Dedifferentiated amniotic fluid mesenchymal stem cell (primary cell): ENCODE measurements around the gene TP53I13.

Experiments
- DNase-seq: peaks from one replicate; pipeline ENCODE4 v3.0.0-alpha.2; 2016; ENCODE audit errors: extremely low spot score

TP53I13 gene

GRCh38 chr17:29567304-29567553, 1.3 kb upstream of the TP53I13 start:
- no peak for DNase-seq

DNA sequence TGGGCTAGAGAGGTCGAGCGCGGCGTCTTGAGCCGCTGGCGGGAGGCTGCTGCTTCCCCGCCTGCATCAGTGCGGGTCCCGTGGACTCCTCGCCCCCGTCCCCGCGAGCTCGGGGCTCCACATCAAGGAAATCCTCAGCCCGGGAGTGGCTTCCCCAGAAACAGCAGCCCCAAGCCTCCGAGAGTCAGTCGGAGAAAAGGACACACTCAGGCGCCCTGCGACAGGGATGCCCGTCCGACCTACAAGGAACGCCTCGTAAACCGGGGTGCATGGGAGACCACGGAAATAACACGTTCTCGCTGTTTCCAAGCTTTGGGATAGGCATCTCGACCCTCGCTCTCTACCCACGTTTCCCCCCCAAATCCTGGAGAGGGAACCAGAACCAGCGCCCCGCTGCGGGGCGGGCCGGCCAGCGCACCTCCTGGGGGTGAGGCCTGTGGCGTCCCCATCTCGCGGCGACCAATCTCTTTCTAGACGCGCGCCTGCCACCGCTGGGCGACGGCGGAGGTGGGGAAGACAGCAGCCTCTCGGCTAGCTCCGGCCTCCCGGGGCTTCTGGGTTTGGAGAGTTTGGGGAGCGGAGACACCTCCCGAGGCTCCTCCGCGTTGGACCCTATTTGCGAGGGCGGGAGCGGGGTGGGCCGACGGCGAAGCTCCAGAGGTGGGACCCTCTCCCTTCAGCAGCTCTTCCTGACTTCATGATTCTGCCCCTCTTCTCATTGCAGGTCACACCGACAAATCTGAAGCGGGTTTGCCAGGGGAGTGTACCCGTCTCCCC, 759 bp upstream of the TP53I13 start:
- DNase-seq, result no peak

GRCh38 chr17:29569245-29569950, 897 bp downstream of the TP53I13 start:
- no peak for DNase-seq

- no peak for DNase-seq
Measured at GRCh38 chr17:29570521-29570920, 2.0 kb downstream of the TP53I13 start.

DNA sequence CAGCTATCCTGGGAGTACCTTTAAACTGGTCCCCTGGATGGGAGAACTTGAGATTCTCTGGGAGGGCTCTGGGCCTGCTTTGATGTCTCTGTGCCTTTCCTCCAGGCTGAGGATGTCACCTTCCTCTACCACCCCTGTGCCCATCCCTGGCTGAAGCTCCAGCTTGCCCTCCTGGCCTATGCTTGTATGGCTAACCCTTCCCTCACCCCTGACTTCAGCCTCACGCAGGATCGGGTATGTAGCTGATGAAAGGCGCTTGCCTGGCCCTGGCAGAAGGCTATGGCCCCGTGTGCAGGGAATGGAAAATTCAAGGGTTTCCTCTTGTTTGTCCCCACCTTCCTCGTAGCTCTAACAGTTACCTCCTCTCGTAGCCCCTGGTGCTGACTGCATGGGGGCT, 3.0 kb downstream of the TP53I13 start:
- no peak for DNase-seq

GRCh38 chr17:29571883-29572681, 3.6 kb downstream of the TP53I13 start:
- no peak for DNase-seq

GRCh38 chr17:29572691-29573557, 4.4 kb downstream of the TP53I13 start:
- no peak for DNase-seq

- DNase-seq, result no peak
Measured at GRCh38 chr17:29573558-29573869, 5.0 kb downstream of the TP53I13 start.

DNA sequence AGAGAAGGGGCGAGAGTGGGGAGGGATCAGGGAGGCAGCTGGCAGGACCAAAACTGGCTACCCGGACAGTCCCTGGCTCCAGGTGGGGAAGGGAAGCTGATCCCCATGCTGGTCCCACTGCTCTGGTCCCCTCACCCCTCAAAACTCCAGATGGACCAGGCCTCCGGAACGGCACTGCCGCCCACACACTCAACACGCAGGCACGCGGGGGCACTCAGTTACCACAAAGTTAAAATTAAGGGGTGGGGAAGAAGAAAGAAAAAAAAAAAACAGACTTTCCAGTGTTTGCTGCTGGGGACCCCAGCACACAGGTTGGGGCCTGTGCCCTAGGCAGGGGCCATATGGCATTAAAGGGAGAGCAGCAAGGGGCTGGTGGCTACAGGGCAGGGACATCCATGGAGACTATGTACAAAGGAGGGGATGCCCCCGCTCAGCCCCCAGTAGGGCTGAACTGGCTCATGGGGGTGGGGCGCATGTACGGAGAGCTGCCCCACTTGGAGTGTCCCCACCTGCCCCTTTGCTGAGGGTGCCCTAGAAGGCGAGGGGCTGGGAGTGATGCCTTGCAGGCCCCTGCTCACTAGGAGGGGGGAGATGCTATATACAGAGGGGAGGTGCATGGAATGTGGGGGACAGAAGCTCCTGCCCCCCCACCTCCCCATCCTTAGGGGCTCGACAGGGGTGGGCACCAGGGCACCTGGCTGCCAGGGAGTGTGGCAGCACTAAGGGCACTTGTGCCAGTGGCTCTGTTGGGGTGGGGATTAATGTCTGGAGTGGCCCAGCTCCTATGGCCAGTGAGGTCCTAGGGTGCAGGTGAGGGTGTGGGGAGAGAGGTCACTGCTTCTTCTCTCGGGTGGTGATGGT, 5.6 kb downstream of the TP53I13 start:
- no peak for DNase-seq

- DNase-seq, result no peak
Measured at GRCh38 chr17:29574732-29575510, 6.4 kb downstream of the TP53I13 start.

GRCh38 chr17:29575511-29576213, 7.2 kb downstream of the TP53I13 start:
- DNase-seq, result no peak

DNA sequence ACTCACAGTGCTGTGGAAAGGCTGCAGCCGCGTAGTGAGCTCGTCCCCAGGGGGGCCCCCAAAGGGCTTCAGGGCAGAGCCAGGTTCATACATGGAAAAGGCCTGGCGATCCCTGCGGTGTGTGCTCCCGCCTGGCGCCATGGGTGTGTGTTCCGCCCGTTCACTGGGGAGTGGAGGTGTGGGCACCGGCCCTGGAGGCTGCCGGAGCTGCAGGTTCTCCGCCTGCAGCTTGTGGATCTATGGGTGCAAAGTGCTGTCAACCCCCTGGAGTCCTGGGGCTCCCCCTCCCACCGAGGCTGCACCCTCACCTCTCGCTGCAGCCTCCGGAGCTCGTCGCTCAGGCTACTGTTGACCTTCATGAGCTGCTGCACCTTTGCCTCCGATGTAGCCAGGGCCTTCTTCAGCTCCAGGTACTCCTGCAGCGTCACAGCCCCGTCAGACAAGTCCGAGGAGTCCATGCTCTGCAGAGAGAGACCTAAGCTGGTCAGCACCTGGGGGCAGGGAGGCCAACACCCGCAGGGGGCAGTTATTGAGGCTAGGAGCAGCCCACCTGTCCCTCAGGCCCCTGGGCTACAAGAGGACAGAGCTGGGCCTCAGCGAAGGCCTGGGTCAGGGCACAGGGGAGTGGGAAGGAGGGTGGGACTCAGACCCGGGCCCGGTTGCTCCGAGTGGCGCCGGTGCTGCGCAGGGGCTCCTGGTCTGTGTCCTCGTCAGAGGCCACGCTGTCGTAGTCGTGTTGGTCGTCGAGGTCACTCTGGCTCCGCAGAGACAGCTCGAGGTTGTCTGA, 7.9 kb downstream of the TP53I13 start:
- no peak for DNase-seq

DNA sequence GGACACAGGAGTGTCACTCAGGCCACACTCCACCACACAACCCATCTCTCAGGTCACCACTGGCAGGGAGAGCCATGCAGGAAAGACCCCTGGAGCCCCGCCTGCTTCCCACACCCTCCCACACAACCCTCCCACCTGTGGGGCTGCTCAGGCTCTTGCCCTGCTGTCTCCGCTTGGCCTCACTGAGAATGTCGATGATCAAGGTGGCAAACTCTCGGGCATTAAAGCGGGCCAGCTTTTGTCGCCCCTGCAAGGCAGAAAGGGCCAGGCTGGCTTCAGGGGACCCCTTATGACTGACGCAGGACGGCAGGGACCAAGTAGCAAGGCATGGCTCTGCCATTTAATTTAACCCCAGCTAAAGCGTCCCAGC, 8.5 kb downstream of the TP53I13 start:
- no peak for DNase-seq

DNA sequence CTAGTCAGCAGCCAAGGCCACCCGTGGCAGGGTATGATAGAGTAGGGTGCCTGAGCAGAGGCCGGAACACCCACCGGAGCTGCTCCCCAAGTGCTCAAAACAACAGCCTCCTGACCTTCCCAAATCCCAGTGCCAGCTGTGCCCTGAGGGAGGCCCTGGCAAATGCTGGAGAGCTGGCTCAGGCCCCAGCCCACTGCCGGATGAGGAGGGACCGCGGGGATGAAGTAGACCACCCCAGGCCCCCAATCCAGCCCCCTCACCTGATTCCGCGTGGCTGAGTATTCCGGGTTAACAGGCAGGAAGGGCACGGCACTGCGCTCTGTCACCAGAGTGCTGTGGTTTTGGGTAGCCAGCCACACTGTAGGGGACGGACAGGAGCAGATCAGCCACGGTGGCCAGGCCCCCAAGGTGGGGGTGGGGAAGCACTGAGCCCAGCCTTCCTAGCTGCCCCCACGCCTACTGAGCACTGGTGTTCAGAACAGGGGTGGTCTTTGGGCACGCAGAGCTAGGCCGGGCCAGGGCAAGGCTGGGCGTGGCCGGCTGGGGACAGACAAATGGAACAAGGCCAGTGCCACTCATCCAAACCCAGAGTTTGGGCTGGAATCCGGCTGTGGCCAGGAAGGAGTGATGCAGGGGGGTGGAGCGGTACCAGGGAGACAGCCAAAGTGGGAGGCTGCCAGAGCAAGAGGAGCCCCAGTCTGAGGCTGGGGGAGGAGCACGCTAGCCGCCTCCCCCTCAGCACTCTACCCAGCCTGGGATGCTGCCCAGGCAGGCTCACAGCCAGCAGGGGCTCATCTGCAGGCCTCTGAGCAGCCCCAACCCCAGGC, 9.1 kb downstream of the TP53I13 start:
- no peak for DNase-seq

DNA sequence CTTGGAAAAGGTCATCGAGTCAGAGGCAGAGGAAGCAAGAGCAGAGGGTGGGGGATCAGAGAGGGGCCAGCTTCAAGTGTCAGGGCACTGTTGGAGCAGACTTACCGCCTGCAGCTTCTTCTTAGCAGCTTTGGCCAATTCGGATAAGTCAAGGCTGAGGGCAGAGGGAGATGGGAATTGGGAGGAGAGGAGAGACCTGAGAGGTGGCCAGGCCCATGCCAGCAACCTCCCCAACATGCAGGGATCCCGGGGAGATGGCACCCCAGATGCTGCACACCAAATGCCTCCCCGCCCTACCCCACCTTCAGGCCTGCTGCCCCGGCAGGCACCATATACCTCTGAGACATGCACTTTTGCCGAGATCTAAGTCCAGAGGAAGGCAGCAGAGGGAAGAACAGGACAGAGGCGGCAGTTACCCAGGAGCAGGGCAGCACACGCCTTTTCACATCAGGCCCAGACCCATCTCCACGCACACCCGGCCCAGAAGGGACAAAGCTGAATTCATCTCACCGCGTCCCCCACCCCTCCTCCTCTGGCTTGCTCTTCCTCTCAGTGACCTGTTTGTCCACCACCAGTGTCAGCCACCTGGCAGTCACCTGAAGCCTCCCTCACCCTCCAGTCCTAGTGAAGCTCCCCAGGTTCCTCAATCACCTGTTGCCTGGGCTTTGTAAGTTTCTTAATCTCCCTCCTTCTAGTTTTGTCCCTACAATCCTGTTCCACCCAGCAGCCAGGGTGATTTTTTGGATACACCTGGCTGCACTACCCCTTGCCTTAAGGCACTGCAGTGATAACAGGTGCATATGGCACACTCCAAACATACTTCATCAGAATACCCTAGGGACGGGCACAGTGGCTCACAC, 10.4 kb downstream of the TP53I13 start:
- DNase-seq, result no peak

GRCh38 chr17:29579866-29580771, 11.6 kb downstream of the TP53I13 start:
- peak; percentile 62 for DNase-seq
